Liver (tissue), 3 donors: ENCODE measurements around the gene TET2.

Source experiments
- GABPA ChIP-seq, 2 donors: IDR thresholded peaks in 1 of 2; conservative IDR thresholded peaks in 1 of 2; 2 replicates each; pipeline ENCODE4 v1.6.1; 2016; ENCODE audit warnings: antibody characterized with exemption in 2 of 2, mild to moderate bottlenecking in 1 of 2, moderate library complexity in 1 of 2
- HNF4A ChIP-seq, 2 donors: conservative IDR thresholded peaks; 2 replicates each; pipeline ENCODE4 v1.6.1; 2016; ENCODE audit warnings: antibody characterized with exemption in 2 of 2, mild to moderate bottlenecking in 2 of 2
- HNF4G ChIP-seq: IDR thresholded peaks from 2 replicates; pipeline ENCODE4 v1.6.1; 2016; ENCODE audit warnings: antibody characterized with exemption
- JUND ChIP-seq, 2 donors: IDR thresholded peaks; 2 replicates each; pipeline ENCODE4 v1.6.1; 2016; ENCODE audit warnings: antibody characterized with exemption in 2 of 2
- RAD21 ChIP-seq, 2 donors: IDR thresholded peaks; 2 replicates each; pipeline ENCODE4 v1.6.1; 2016; ENCODE audit warnings: antibody characterized with exemption in 2 of 2, mild to moderate bottlenecking in 2 of 2
- SP1 ChIP-seq: IDR thresholded peaks from 2 replicates; pipeline ENCODE4 v1.6.1; 2018; ENCODE audit warnings: antibody characterized with exemption, mild to moderate bottlenecking
- TAF1 ChIP-seq: conservative IDR thresholded peaks from 2 replicates; pipeline ENCODE4 v1.6.1; 2016; ENCODE audit warnings: antibody characterized with exemption, mild to moderate bottlenecking
- YY1 ChIP-seq: IDR thresholded peaks from 2 replicates; pipeline ENCODE4 v1.6.1; 2016; ENCODE audit warnings: antibody characterized with exemption, mild to moderate bottlenecking
- TF ChIP-seq, protein P1 (sequence below): fragments of 150-350 bp; IDR thresholded peaks from 2 replicates; pipeline ENCODE4 v1.5.1; 2017; ENCODE audit warnings: improper control_type of control experiment, low read depth, low read length; ENCODE audit not compliant: missing input control
- TF ChIP-seq, protein P2 (sequence below): IDR thresholded peaks from 2 replicates; pipeline ENCODE4 v1.6.1; 2016; ENCODE audit warnings: antibody characterized with exemption
- TF ChIP-seq, protein P3 (sequence below): IDR thresholded peaks from 2 replicates; pipeline ENCODE4 v1.6.1; 2016; ENCODE audit warnings: antibody characterized with exemption, mild to moderate bottlenecking
- TF ChIP-seq, protein P4 (sequence below): IDR thresholded peaks from 2 replicates; pipeline ENCODE4 v1.6.1; 2016; ENCODE audit warnings: antibody characterized with exemption
- donor health status: healthy.
- donor health status: healthy.

DNA sequence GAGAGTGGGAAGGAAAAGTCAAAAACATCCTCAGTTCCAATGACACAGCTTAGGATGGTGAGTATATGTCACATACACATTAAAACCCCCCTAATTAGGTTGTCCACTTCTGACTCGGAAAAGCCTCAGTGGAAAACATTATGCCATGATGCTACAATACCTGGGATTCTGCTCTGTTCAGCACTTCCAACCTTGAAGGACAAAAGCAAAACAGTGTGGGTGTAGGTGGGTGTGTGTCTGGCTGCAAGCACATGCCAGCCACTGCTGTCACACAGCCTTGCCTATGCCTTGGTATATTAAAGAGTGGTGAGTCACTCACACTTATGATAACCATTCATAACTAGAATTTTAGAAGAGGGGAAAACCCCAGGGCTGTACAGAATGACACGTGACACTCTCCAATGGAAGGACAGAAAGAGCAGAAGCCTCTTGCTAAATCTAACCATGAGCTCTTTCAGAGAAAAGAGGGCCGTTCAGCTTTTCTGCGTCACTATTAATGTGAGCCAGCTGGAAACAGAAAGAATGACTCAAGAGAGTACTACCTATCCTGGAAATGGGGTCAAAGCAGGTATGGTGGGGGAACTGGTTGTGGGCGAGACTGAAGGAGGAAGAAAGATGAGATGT, 159.6 kb downstream of the TET2 start:
- TF ChIP-seq, protein P1, sequence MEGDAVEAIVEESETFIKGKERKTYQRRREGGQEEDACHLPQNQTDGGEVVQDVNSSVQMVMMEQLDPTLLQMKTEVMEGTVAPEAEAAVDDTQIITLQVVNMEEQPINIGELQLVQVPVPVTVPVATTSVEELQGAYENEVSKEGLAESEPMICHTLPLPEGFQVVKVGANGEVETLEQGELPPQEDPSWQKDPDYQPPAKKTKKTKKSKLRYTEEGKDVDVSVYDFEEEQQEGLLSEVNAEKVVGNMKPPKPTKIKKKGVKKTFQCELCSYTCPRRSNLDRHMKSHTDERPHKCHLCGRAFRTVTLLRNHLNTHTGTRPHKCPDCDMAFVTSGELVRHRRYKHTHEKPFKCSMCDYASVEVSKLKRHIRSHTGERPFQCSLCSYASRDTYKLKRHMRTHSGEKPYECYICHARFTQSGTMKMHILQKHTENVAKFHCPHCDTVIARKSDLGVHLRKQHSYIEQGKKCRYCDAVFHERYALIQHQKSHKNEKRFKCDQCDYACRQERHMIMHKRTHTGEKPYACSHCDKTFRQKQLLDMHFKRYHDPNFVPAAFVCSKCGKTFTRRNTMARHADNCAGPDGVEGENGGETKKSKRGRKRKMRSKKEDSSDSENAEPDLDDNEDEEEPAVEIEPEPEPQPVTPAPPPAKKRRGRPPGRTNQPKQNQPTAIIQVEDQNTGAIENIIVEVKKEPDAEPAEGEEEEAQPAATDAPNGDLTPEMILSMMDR: no peak
- TF ChIP-seq RAD21 (IDR thresholded peaks at IDR 0.05) (no peak), TAF1 (no peak), JUND (IDR thresholded peaks at IDR 0.05) (no peak), YY1 (no peak), GABPA (IDR thresholded peaks at IDR 0.05 in 1 of 2, conservative IDR thresholded peaks at IDR 0.05 in 1 of 2) (no peak), SP1 (no peak), HNF4A (conservative IDR thresholded peaks at IDR 0.05) (no peak), HNF4G (no peak)
- TF ChIP-seq, protein P2, sequence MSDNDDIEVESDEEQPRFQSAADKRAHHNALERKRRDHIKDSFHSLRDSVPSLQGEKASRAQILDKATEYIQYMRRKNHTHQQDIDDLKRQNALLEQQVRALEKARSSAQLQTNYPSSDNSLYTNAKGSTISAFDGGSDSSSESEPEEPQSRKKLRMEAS: no peak
- TF ChIP-seq, protein P3, sequence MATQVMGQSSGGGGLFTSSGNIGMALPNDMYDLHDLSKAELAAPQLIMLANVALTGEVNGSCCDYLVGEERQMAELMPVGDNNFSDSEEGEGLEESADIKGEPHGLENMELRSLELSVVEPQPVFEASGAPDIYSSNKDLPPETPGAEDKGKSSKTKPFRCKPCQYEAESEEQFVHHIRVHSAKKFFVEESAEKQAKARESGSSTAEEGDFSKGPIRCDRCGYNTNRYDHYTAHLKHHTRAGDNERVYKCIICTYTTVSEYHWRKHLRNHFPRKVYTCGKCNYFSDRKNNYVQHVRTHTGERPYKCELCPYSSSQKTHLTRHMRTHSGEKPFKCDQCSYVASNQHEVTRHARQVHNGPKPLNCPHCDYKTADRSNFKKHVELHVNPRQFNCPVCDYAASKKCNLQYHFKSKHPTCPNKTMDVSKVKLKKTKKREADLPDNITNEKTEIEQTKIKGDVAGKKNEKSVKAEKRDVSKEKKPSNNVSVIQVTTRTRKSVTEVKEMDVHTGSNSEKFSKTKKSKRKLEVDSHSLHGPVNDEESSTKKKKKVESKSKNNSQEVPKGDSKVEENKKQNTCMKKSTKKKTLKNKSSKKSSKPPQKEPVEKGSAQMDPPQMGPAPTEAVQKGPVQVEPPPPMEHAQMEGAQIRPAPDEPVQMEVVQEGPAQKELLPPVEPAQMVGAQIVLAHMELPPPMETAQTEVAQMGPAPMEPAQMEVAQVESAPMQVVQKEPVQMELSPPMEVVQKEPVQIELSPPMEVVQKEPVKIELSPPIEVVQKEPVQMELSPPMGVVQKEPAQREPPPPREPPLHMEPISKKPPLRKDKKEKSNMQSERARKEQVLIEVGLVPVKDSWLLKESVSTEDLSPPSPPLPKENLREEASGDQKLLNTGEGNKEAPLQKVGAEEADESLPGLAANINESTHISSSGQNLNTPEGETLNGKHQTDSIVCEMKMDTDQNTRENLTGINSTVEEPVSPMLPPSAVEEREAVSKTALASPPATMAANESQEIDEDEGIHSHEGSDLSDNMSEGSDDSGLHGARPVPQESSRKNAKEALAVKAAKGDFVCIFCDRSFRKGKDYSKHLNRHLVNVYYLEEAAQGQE: no peak
- TF ChIP-seq, protein P4, sequence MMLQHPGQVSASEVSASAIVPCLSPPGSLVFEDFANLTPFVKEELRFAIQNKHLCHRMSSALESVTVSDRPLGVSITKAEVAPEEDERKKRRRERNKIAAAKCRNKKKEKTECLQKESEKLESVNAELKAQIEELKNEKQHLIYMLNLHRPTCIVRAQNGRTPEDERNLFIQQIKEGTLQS: no peak
